Measurements from ENCODE around the gene SCLT1. TPM values are rescaled to one million over a fixed set of nuclear protein-coding genes. Genes with fewer than 3 reads are reported as not detected.

Gene SCLT1
- total and polyA plus RNA-seq, 8 donors = 3.4 to 7.3 (median 6.1) TPM

DNA sequence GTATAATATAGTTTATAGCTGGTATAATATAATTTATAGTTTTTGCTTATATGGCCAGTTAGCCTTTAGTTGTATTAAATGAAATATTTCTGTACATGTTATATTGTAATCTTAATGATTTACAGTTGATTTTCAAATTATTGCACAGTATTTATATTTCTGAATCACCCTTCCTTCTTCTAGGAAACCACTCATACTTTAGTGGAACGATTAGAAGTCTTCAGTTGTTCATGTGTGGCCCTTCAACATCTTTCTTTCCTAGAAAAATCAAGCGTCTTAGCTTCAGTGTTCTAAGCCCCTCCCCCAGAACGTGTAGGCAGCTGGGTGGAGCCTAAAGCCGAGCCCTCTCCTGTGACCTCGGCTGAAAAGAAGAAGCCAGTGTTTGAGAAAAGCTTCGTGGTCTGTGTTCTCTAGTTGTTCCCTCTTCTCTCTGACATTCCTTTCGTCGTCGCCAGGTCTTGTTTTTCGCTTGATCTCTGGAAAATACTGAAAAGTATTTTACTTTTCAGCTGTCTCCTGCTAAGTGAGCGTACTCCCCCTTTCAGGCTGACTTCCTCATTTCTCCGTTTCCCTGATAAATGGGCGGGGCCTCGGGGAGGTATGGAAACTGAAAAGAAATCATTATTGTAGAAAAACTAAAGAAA is 2.6 kb upstream of the SCLT1 start, which contains the start of gene C4orf33:
C4orf33 (plus strand) TSS at position 342 of the 644 bp plus-strand sequence. CDS start 6,459 bp downstream, outside the sequence.
- FAIRE-seq (peak; percentile 34), DNase-seq (peak; percentile 62 to 80 (median 63)), ATAC-seq (peak; percentile 53 to 70 (median 65))
- 1 to 3% methylated on average over 14 of the region's 14 CpGs for WGBS, 2 donors
- H3K36me3 ChIP-seq = no peaks in the 10 kb centered on the region
- intact Hi-C loops (cut with DNase I) = no loop called here
- H3K9me3 ChIP-seq = no peaks in the 10 kb centered on the region
- peak within 1 kb of the TSS; percentile 67 to 92 (median 86) for H3K27ac ChIP-seq
- H3K27me3 ChIP-seq = no peaks in the 10 kb centered on the region
- peak within 1 kb of the TSS; percentile 18 to 46 (median 34) for H3K4me3 ChIP-seq
- H3K4me1 ChIP-seq = peaks cover 0 to 26% (median 24%) of the 10 kb centered on the region in 3 donors
- TF ChIP-seq, protein P1, sequence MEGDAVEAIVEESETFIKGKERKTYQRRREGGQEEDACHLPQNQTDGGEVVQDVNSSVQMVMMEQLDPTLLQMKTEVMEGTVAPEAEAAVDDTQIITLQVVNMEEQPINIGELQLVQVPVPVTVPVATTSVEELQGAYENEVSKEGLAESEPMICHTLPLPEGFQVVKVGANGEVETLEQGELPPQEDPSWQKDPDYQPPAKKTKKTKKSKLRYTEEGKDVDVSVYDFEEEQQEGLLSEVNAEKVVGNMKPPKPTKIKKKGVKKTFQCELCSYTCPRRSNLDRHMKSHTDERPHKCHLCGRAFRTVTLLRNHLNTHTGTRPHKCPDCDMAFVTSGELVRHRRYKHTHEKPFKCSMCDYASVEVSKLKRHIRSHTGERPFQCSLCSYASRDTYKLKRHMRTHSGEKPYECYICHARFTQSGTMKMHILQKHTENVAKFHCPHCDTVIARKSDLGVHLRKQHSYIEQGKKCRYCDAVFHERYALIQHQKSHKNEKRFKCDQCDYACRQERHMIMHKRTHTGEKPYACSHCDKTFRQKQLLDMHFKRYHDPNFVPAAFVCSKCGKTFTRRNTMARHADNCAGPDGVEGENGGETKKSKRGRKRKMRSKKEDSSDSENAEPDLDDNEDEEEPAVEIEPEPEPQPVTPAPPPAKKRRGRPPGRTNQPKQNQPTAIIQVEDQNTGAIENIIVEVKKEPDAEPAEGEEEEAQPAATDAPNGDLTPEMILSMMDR (IDR thresholded peaks at IDR 0.05) = no peak

DNA sequence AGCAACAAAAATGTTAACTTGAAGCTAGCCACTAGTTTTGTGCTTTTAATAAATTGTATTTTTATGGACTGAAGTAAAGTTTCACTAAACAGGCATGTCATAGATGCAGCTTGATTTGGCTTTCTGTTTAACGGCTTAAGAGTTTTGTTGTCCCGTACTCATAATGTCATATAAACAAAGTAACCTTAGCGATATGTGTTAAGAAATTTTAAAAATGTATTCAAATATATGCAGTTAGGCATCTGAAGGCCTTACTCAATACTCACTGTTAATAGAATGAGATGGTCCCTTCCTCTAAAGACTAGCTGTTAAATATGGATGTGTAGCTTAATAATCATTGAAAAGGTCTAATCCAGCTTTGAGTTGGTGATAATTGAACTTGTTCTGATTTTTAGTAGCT is 1.0 kb upstream of the SCLT1 start:
- peak overlapping the region in 2 of 4 donors; percentile 75 to 80 for H3K4me3 ChIP-seq
- intact Hi-C loops (cut with DNase I) = no loop called here
- peak overlapping the region in 3 of 4 donors; percentile 44 to 96 (median 86) for H3K27ac ChIP-seq
- H3K4me1 ChIP-seq = peaks cover 0 to 24% (median 24%) of the 10 kb centered on the region in 3 donors
- H3K27me3 ChIP-seq = no peaks in the 10 kb centered on the region
- DNase-seq = no peak
- FAIRE-seq = no peak
- H3K9me3 ChIP-seq = no peaks in the 10 kb centered on the region
- 41 to 53% methylated on average over 3 of the region's 3 CpGs for WGBS, 2 donors
- no peaks in the 10 kb centered on the region for H3K36me3 ChIP-seq
- ATAC-seq = no peak
- TF ChIP-seq, protein P1 (IDR thresholded peaks at IDR 0.05) = no peak

DNA sequence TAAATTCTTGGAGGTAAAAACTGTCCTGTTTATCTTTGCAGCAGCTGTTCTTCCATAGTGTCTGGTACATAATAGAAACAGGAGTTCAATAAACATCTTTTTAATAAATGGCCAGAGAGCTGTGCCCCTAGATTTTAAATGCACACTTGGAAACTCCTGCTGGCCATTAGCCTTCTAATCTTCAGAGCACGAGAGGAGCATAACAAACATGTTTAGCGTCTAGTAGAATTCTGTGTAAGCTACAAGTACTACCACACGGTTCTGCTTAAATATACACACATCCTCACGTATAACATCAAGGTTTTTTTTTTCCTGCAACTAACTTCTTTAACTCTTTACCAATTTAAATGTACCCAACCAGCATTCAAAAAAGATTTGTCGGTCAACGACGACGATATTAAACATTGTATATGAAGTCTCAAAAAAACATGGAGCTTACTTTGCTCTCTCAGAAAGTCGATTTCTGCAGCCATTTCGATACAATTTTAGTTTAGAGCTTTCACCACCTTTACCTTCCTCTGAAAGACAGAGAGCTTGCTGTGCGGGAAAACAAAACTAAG is 628 bp downstream of the SCLT1 start:
- Histone ChIP-seq H3K27me3 (no peaks in the 10 kb centered on the region), H3K4me3 (peak overlapping the region; percentile 47 to 80 (median 74)), H3K27ac (peak overlapping the region; percentile 86 to 96 (median 89)), H3K36me3 (no peaks in the 10 kb centered on the region), H3K9me3 (no peaks in the 10 kb centered on the region), H3K4me1 (peaks cover 0 to 24% (median 24%) of the 10 kb centered on the region in 3 donors)
- FAIRE-seq = no peak
- TF ChIP-seq, protein P1 (IDR thresholded peaks at IDR 0.05) = no peak
- 0% methylated on average over 11 of the region's 11 CpGs for WGBS, 2 donors
- no peak for DNase-seq
- peak in 2 of 4 donors; percentile 36 for ATAC-seq
- intact Hi-C loops (cut with DNase I) = no loop called here

DNA sequence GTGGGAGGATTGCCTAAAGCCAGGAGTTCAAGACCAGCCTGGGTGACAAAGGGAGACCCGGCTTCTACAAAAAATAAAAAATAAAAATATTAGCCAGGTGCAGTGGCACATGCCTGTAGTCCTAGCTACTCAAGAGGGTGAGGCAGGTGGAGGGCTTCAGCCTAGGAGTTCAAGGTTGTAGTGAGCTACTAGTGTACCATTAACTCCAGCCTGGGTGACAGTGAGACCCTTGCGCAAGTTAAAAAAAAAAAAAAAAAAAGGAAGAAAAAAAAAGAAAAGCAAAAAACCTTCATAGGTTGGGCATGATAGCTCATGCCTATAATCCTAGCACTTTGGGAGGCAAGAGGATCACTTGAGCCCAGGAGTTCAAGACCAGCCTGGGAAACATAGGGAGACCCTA is 5.8 kb downstream of the SCLT1 start:
- peaks cover 0 to 14% (median 13%) of the 10 kb centered on the region in 3 donors for H3K4me1 ChIP-seq
- intact Hi-C loops (cut with DNase I) = no loop called here
- TF ChIP-seq, protein P1 (IDR thresholded peaks at IDR 0.05) = no peak
- no peaks in the 10 kb centered on the region for H3K9me3 ChIP-seq
- no peak for FAIRE-seq
- H3K36me3 ChIP-seq = no peaks in the 10 kb centered on the region
- no peak overlapping the region for H3K4me3 ChIP-seq
- no peak for ATAC-seq
- no peak overlapping the region for H3K27ac ChIP-seq
- no peaks in the 10 kb centered on the region for H3K27me3 ChIP-seq
- 97 to 98% methylated on average over 2 of the region's 2 CpGs for WGBS, 2 donors
- DNase-seq = no peak

DNA sequence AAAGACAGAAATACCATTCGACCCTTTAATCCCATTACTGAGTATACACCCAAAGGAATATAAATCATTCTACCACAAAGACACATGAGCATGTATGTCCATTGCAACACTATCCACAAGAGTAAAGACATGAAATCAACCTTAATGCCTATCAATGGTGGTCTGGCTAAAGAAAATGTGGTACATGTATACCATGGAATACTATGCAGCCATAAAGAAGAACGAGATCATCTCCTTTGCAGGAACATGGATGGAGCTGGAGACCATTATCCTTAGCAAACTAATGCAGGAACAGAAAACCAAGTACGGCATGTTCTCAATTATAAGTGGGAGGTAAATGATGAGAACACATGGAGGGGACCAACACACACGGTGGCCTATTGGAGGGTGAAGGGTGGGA is 7.9 kb downstream of the SCLT1 start:
- no peak for DNase-seq
- 95 to 100% methylated on average over 4 of the region's 4 CpGs for WGBS, 2 donors

More for the DNA sequence above, 7.9 kb downstream of the SCLT1 start:
- Histone ChIP-seq H3K9me3 (no peaks in the 10 kb centered on the region), H3K27ac (no peak overlapping the region), H3K36me3 (no peaks in the 10 kb centered on the region), H3K4me1 (no peaks in the 10 kb centered on the region), H3K4me3 (no peak overlapping the region), H3K27me3 (no peaks in the 10 kb centered on the region)
- intact Hi-C loops (cut with DNase I) = no loop called here
- FAIRE-seq (no peak), ATAC-seq (no peak)
- TF ChIP-seq, protein P1 (IDR thresholded peaks at IDR 0.05) = no peak

Data from pancreas (tissue), 10 donors.